Upper lobe of left lung (tissue), 6 donors: Measurements from ENCODE around the gene FOXP1. TPM values are rescaled to one million over a fixed set of nuclear protein-coding genes. Genes with fewer than 3 reads are reported as not detected.
A peak's percentile ranks its signal among the peaks of the same experiment; 100 is the strongest.

Experiments used
- ATAC-seq, 2 donors: fragments of 200-7000 bp; cut with Tn5 transposase; one replicate each; pipeline ENCODE4 v1.9.1; 2022; ENCODE audit warnings: mild to moderate bottlenecking in 2 of 2, moderate library complexity in 2 of 2; ENCODE audit not compliant: low FRiP score in 2 of 2
- DNase-seq, 2 donors: peaks; one replicate each; pipeline ENCODE4 v3.0.0-alpha.2; 2019 to 2020
- H3K27ac ChIP-seq, 4 donors: fragments of 200-600 bp; sonication (generic); one replicate each; pipeline ENCODE4 v1.5.1; 2016 to 2019
- H3K27me3 ChIP-seq, 4 donors: fragments of 200-600 bp; sonication (generic); one replicate each; pipeline ENCODE4 v1.5.1; 2017 to 2019
- H3K36me3 ChIP-seq, 4 donors: fragments of 200-600 bp; sonication (generic); one replicate each; pipeline ENCODE4 v1.5.1; 2016 to 2019
- H3K4me1 ChIP-seq, 4 donors: fragments of 200-600 bp; sonication (generic); one replicate each; pipeline ENCODE4 v1.5.1; 2018 to 2019
- H3K4me3 ChIP-seq, 4 donors: fragments of 200-600 bp; sonication (generic); one replicate each; pipeline ENCODE4 v1.5.1; 2017 to 2019; ENCODE audit warnings: mild to moderate bottlenecking in 2 of 4, moderate library complexity in 1 of 4
- H3K9me3 ChIP-seq, 4 donors: fragments of 200-600 bp; sonication (generic); one replicate each; pipeline ENCODE4 v1.5.1; 2018 to 2019
- EP300 ChIP-seq, 4 donors: sonication (generic); formaldehyde crosslinking; IDR thresholded peaks; one replicate each; pipeline ENCODE4 v1.5.1; 2017; ENCODE audit warnings: antibody characterized with exemption in 4 of 4, control low read depth in 2 of 4
- POLR2A ChIP-seq, 4 donors: fragments of 450-650 bp; IDR thresholded peaks; one replicate each; pipeline ENCODE4 v1.5.1; 2016 to 2017; ENCODE audit warnings: antibody characterized with exemption in 4 of 4, mild to moderate bottlenecking in 2 of 4
- POLR2AphosphoS5 ChIP-seq, 2 donors: sonication (generic); formaldehyde crosslinking; IDR thresholded peaks; one replicate each; pipeline ENCODE4 v1.5.1; 2017; ENCODE audit warnings: antibody characterized with exemption in 2 of 2
- WGBS, 2 donors: methylation state at CpG; one replicate each; pipeline ENCODE4 v1.1.5; 2017 to 2018; 5-methylcytosine and 5-hydroxymethylcytosine counted together
- total RNA-seq, 6 donors: library from RNA; depleted of rRNA in 4 of 6; stranded (reverse); fragments of >200 nt in 4 of 6; gene quantifications; one replicate each; pipeline versions ENCODE4 v1.1.0 to v1.2.1, GENCODE V29; 2016 to 2021
- TF ChIP-seq, protein P1 (sequence below), 6 experiments: fragments of 450-650 bp in 4 of 6; fragments of 200-600 bp in 2 of 6; sonication (generic) in 2 of 6; IDR thresholded peaks; one replicate each; pipeline ENCODE4 v1.5.1; 2016 to 2019; ENCODE audit warnings: antibody characterized with exemption in 6 of 6
- donor health status: DM: no; HTN: no; CAD: no; lungs with moderate emphysema.
- donor health status: DM: no; HTN: yes; CAD: no; lungs with severe emphysema.

FOXP1 gene
- total RNA-seq, 6 donors from 2014 or later, result 103 to 248 (median 134) TPM

DNA sequence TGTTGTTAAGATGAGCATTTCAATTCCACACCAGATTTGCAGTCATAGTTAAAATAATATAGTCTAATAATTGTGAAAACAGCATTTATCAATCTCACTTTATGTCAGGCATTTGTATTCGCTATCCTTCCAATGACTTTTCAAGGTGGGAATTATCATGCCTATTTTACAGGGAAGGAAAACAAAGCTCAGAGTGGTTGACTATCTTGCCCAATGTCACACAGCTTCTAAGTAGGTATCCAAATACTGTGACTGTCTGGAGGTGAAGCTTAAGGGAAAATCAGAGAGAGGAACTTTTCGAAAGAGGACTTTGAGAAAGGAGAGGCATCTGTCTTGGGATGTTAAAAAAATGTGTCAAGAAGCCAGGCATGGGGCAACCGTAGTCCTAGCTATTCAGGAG, 443.1 kb downstream of the FOXP1 start:
- no peak overlapping the region for H3K27ac ChIP-seq
- 97% methylated on average over 3 of the region's 3 CpGs for WGBS, 2 donors
- no peaks in the 10 kb centered on the region for H3K36me3 ChIP-seq
- no peak overlapping the region for H3K4me3 ChIP-seq
- ATAC-seq (no peak), DNase-seq (no peak)
- no peaks in the 10 kb centered on the region for H3K9me3 ChIP-seq
- TF ChIP-seq POLR2A (IDR thresholded peaks at IDR 0.05), result no peak
- H3K27me3 ChIP-seq, result no peaks in the 10 kb centered on the region
- peaks cover 3 to 7% (median 6%) of the 10 kb centered on the region in 4 donors for H3K4me1 ChIP-seq

DNA sequence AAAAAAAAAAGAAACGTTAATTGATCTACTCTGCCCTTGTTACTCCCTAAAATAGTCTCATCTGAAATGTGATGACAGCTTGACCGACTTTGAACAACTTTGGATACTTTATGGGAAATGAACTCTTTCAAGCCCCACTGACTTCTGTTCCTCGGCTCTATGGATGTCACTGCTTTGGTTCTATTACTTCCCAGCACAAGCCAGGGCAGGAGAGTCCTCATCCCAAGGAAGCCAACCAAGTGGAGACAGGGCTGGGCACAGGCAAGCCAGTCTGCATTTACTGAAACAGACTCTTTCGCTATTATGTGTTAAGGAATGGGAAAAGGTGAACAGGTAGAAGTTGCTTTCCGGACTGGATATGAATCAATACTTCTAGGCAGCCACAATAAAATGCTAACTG, 444.0 kb downstream of the FOXP1 start:
- Histone ChIP-seq H3K9me3 (no peaks in the 10 kb centered on the region), H3K27me3 (no peaks in the 10 kb centered on the region), H3K4me3 (no peak overlapping the region), H3K36me3 (no peaks in the 10 kb centered on the region), H3K4me1 (peaks cover 9 to 14% (median 11%) of the 10 kb centered on the region in 4 donors), H3K27ac (no peak overlapping the region)
- no peak for DNase-seq
- no peak for ATAC-seq
- 90 to 91% methylated on average over 5 of the region's 5 CpGs for WGBS, 2 donors
- TF ChIP-seq EP300 (IDR thresholded peaks at IDR 0.05) (no peak), POLR2AphosphoS5 (IDR thresholded peaks at IDR 0.05) (no peak), POLR2A (IDR thresholded peaks at IDR 0.05) (no peak)
- TF ChIP-seq, protein P1, sequence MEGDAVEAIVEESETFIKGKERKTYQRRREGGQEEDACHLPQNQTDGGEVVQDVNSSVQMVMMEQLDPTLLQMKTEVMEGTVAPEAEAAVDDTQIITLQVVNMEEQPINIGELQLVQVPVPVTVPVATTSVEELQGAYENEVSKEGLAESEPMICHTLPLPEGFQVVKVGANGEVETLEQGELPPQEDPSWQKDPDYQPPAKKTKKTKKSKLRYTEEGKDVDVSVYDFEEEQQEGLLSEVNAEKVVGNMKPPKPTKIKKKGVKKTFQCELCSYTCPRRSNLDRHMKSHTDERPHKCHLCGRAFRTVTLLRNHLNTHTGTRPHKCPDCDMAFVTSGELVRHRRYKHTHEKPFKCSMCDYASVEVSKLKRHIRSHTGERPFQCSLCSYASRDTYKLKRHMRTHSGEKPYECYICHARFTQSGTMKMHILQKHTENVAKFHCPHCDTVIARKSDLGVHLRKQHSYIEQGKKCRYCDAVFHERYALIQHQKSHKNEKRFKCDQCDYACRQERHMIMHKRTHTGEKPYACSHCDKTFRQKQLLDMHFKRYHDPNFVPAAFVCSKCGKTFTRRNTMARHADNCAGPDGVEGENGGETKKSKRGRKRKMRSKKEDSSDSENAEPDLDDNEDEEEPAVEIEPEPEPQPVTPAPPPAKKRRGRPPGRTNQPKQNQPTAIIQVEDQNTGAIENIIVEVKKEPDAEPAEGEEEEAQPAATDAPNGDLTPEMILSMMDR (IDR thresholded peaks at IDR 0.05), result no peak

DNA sequence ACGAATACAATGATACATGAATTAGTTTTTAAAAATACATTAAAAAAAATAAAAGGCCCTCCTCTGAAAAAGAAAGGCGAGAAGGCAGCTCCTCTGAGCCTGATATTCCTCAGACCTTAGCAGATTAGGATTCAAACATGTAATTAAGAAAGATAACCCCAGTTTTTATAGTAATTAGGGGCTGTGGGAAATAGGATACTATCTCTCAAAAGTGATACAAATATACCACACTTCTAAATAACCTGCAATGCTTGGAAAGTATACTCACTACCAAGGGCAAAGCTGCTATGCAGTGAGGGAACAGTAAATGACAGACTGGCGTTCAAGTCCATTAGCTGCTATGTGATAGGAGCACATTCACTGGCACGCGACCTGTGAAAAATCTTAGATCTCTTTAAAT, 445.1 kb downstream of the FOXP1 start:
- no peaks in the 10 kb centered on the region for H3K36me3 ChIP-seq
- no peak for ATAC-seq
- no peak for DNase-seq
- TF ChIP-seq POLR2A (IDR thresholded peaks at IDR 0.05) (no peak), EP300 (IDR thresholded peaks at IDR 0.05) (no peak), POLR2AphosphoS5 (IDR thresholded peaks at IDR 0.05) (no peak)
- H3K27me3 ChIP-seq, result no peaks in the 10 kb centered on the region
- no peak overlapping the region for H3K27ac ChIP-seq
- H3K4me1 ChIP-seq, result peaks cover 15 to 24% (median 21%) of the 10 kb centered on the region in 4 donors
- no peaks in the 10 kb centered on the region for H3K9me3 ChIP-seq
- WGBS, 2 donors, result 96% methylated on average over 5 of the region's 5 CpGs
- H3K4me3 ChIP-seq, result no peak overlapping the region

DNA sequence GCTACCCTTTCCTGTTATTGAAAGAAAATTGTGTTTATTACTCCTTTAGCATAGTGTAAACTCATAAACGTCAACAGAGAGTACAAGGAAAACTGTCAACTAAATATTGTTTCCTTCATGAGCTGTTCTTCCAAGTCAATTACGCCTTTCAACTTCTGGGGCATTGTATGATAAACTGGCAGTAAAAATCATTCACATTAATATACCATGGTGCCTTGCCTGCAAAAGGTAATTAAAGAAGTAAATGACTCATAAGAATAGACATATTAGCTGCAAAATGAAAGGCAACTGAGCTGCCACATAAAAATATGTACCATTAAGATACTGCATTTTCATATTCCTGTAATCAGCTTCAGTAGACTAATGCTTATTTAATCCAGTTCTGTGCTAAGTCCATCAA, 447.3 kb downstream of the FOXP1 start:
- WGBS, 2 donors, result 68 to 74% methylated on average over 2 of the region's 2 CpGs

DNA sequence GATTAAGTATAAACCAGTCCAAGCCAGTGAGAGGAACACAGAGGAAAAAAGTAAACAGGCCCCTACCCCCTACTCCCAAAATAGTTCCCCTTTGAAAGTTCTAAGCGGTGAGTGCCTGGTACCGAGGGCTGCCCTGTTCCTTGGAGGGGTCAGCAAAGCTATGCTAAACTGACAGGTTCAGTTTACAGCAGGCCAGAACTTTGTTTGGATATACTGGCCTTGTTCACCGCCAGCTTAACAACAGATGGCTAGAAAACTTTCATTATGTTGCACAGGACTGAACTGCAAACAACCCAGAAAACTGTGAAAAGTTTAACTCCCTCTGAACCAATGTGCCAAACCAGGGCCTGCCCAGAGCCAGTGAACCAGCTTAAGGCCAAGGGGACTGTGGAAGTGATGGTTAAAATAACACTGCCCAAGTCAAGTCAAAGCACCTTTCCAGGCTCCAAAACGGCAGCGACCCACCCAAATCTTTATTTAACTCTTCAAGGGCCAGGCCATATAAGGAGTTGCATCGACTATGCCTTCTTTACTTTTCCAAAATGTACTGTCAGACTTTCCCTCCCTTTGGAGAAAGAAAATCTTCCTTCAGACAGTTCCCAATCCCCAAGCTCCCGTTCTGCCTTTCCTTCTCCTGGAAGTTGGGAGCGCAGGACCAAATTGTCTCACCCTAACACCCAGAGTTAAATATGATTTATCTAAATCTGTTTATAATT, 448.0 kb downstream of the FOXP1 start:
- H3K27ac ChIP-seq, result peak overlapping the region in 3 of 4 donors; percentile 13 to 56 (median 42)
- TF ChIP-seq POLR2AphosphoS5 (IDR thresholded peaks at IDR 0.05) (no peak), POLR2A (IDR thresholded peaks at IDR 0.05) (no peak), EP300 (IDR thresholded peaks at IDR 0.05) (no peak)
- TF ChIP-seq, protein P1 (IDR thresholded peaks at IDR 0.05), result no peak
- no peaks in the 10 kb centered on the region for H3K36me3 ChIP-seq
- H3K4me3 ChIP-seq, result no peak overlapping the region
- ATAC-seq, result no peak
- peaks cover 29 to 50% (median 35%) of the 10 kb centered on the region in 4 donors for H3K4me1 ChIP-seq
- no peaks in the 10 kb centered on the region for H3K27me3 ChIP-seq
- 45 to 66% methylated on average over 8 of the region's 8 CpGs for WGBS, 2 donors
- no peak for DNase-seq
- H3K9me3 ChIP-seq, result no peaks in the 10 kb centered on the region

More for the DNA sequence above, 447.3 kb downstream of the FOXP1 start:
- Histone ChIP-seq H3K36me3 (no peaks in the 10 kb centered on the region), H3K9me3 (no peaks in the 10 kb centered on the region), H3K4me3 (no peak overlapping the region), H3K27ac (peak overlapping the region in 1 of 4 donors; percentile 56), H3K4me1 (peaks cover 25 to 43% (median 32%) of the 10 kb centered on the region in 4 donors), H3K27me3 (no peaks in the 10 kb centered on the region)
- no peak for TF ChIP-seq EP300 (IDR thresholded peaks at IDR 0.05)
- no peak for TF ChIP-seq POLR2AphosphoS5 (IDR thresholded peaks at IDR 0.05)
- TF ChIP-seq POLR2A (IDR thresholded peaks at IDR 0.05), result no peak
- no peak for ATAC-seq
- no peak for DNase-seq

DNA sequence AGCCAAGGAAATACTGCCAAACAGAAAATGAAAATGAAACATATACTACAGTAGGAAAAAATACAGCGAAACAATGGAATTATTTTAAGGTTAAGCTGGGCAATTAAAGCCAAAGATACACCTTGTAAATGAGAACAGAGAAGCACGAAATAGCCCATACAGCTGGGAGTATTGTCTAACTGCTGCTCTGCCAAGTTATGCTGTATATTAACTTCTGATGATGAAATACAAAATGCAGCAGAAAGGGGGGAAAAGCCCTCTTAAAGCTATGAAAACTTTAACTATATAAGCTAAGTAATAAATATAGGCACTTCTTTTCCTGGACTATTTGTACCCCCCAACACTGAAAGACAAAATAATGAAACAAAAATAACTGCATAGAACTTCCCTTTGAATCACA, 449.0 kb downstream of the FOXP1 start:
- DNase-seq (no peak), ATAC-seq (no peak)
- no peaks in the 10 kb centered on the region for H3K36me3 ChIP-seq
- H3K9me3 ChIP-seq, result no peaks in the 10 kb centered on the region
- TF ChIP-seq, protein P1 (IDR thresholded peaks at IDR 0.05), result no peak
- TF ChIP-seq POLR2AphosphoS5 (IDR thresholded peaks at IDR 0.05), result no peak
- no peak for TF ChIP-seq POLR2A (IDR thresholded peaks at IDR 0.05)
- TF ChIP-seq EP300 (IDR thresholded peaks at IDR 0.05), result no peak
- peak overlapping the region in 2 of 4 donors; percentile 8 to 50 for H3K27ac ChIP-seq
- peaks cover 29 to 51% (median 35%) of the 10 kb centered on the region in 4 donors for H3K4me1 ChIP-seq
- no peaks in the 10 kb centered on the region for H3K27me3 ChIP-seq
- 53 to 59% methylated on average over 2 of the region's 2 CpGs for WGBS, 2 donors
- H3K4me3 ChIP-seq, result no peak overlapping the region
